Panc1 (cell line): Measurements from ENCODE around the gene KMO. TPM values are rescaled to one million over a fixed set of nuclear protein-coding genes. Genes with fewer than 3 reads are reported as not detected.

Experiments
- ATAC-seq: fragments of 200-7000 bp; cut with Tn5 transposase; 2 replicates; pipeline ENCODE4 v1.9.1; 2020; ENCODE audit warnings: mild to moderate bottlenecking, moderate library complexity
- BruUV-seq: library from RNA; stranded (reverse); fragments of 400-500 nt; replicated peaks from 2 replicates; lab custom pipeline; 2021; lab: Mats Ljungman, UMichigan
- CTCF ChIA-PET: fragments of 300-600 bp; sonication (Branson Sonifier 250); formaldehyde crosslinking; loops from one replicate; lab custom pipeline; 2022; ENCODE audit warnings: antibody characterized with exemption; lab: Charles Lee
- POLR2A ChIA-PET: fragments of 300-600 bp; sonication (Branson Sonifier 250); formaldehyde crosslinking; loops from one replicate; lab custom pipeline; 2022; ENCODE audit warnings: antibody characterized with exemption; lab: Charles Lee
- DNase-seq: peaks from one replicate; pipeline ENCODE4 v3.0.0-alpha.2; 2010; ENCODE audit warnings: low read depth, low spot score
- H3K27ac ChIP-seq: 2 replicates; pipeline ENCODE4 v1.5.1; 2011; ENCODE audit warnings: mild to moderate bottlenecking, low read length, inconsistent platforms
- H3K27me3 ChIP-seq: fragments of 200-500 bp; sonication (Bioruptor generic); 2 replicates; pipeline ENCODE4 v1.6.0; 2014; ENCODE audit warnings: low read length, inconsistent platforms; ENCODE audit not compliant: control insufficient read depth, insufficient read depth
- H3K36me3 ChIP-seq: fragments of 200-500 bp; sonication (Bioruptor generic); 2 replicates; pipeline ENCODE4 v1.5.1; 2014; ENCODE audit warnings: inconsistent platforms, mild to moderate bottlenecking, low read length, moderate library complexity; ENCODE audit not compliant: control insufficient read depth, insufficient read depth
- H3K4me1 ChIP-seq: 2 replicates; pipeline ENCODE4 v1.5.1; 2011; ENCODE audit warnings: inconsistent platforms, mild to moderate bottlenecking, low read length, moderate library complexity; ENCODE audit not compliant: control insufficient read depth, insufficient read depth
- H3K4me3 ChIP-seq, 2 experiments: 2 replicates each; pipeline ENCODE4 v1.5.1; 2011 to 2012; ENCODE audit warnings: low read depth in 2 of 2, low read length in 2 of 2, mild to moderate bottlenecking in 2 of 2, inconsistent platforms in 1 of 2, moderate library complexity in 1 of 2
- H3K9me3 ChIP-seq: fragments of 200-500 bp; sonication (Bioruptor generic); 2 replicates; pipeline ENCODE4 v1.5.1; 2014; ENCODE audit warnings: low read depth, mild to moderate bottlenecking, inconsistent platforms, low read length, moderate library complexity; ENCODE audit not compliant: control insufficient read depth, insufficient read depth
- POLR2AphosphoS5 ChIP-seq: IDR thresholded peaks from 2 replicates; pipeline ENCODE4 v1.6.1; 2012; ENCODE audit warnings: mild to moderate bottlenecking, low read depth, low read length, moderate library complexity
- SIN3A ChIP-seq: IDR thresholded peaks from 2 replicates; pipeline ENCODE4 v1.6.1; 2012; ENCODE audit warnings: low read depth, mild to moderate bottlenecking, low read length, moderate library complexity, borderline replicate concordance; ENCODE audit not compliant: insufficient read depth
- TCF7L2 ChIP-seq: IDR thresholded peaks from 2 replicates; pipeline ENCODE4 v1.6.1; 2011; ENCODE audit warnings: mild to moderate bottlenecking, low read depth, low read length, inconsistent platforms
- in situ Hi-C: cut with HindIII; loops from 2 replicates; pipeline ENCODE4 v1.10.0; 2016; ENCODE audit warnings: low sequenced_read_pairs, low pct_unique_long_range_greater_than_20kb
- intact Hi-C: fragments of 100-400 bp; cut with micrococcal nuclease; formaldehyde crosslinking; loops from one replicate; pipeline ENCODE4 v1.10.0; 2022; ENCODE audit not compliant: unreplicated experiment
- total RNA-seq: library from RNA; stranded (reverse); gene quantifications from one replicate; pipeline ENCODE4 v1.2.1, GENCODE V29; 2021; ENCODE audit not compliant: unreplicated experiment
- TF ChIP-seq, protein P1 (sequence below): fragments of 450-650 bp; IDR thresholded peaks from 2 replicates; pipeline ENCODE4 v1.5.1; 2017; ENCODE audit warnings: mild to moderate bottlenecking
- TF ChIP-seq, protein P2 (sequence below), 2 experiments: IDR thresholded peaks; 2 replicates each; pipeline ENCODE4 v1.6.1; 2011 to 2012; ENCODE audit warnings: low read depth in 2 of 2, control low read depth in 1 of 2, low read length in 1 of 2, mild to moderate bottlenecking in 1 of 2, moderate library complexity in 1 of 2; ENCODE audit not compliant: insufficient read depth in 1 of 2

Gene KMO
- total RNA-seq, 1 experiment from 2014 or later = 1.8 TPM

GRCh38 chr1:241557031-241557430, 24.9 kb downstream of the KMO start:
- H3K4me3 ChIP-seq = no peak overlapping the region
- no peak overlapping the region; the same call in 1 of the 2 replicates for H3K27ac ChIP-seq
- H3K27me3 ChIP-seq = no peaks in the 10 kb centered on the region
- no TSS peak for BruUV-seq
- H3K9me3 ChIP-seq = no peaks in the 10 kb centered on the region
- H3K4me1 ChIP-seq = peaks cover 2% of the 10 kb centered on the region; the same call in 1 of the 2 replicates
- in situ Hi-C loops (no loop called here), intact Hi-C loops (no loop called here)
- ChIA-PET CTCF (no interaction called here), POLR2A (no interaction called here)
- TF ChIP-seq, protein P1, sequence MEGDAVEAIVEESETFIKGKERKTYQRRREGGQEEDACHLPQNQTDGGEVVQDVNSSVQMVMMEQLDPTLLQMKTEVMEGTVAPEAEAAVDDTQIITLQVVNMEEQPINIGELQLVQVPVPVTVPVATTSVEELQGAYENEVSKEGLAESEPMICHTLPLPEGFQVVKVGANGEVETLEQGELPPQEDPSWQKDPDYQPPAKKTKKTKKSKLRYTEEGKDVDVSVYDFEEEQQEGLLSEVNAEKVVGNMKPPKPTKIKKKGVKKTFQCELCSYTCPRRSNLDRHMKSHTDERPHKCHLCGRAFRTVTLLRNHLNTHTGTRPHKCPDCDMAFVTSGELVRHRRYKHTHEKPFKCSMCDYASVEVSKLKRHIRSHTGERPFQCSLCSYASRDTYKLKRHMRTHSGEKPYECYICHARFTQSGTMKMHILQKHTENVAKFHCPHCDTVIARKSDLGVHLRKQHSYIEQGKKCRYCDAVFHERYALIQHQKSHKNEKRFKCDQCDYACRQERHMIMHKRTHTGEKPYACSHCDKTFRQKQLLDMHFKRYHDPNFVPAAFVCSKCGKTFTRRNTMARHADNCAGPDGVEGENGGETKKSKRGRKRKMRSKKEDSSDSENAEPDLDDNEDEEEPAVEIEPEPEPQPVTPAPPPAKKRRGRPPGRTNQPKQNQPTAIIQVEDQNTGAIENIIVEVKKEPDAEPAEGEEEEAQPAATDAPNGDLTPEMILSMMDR = no peak
- TF ChIP-seq, protein P2, sequence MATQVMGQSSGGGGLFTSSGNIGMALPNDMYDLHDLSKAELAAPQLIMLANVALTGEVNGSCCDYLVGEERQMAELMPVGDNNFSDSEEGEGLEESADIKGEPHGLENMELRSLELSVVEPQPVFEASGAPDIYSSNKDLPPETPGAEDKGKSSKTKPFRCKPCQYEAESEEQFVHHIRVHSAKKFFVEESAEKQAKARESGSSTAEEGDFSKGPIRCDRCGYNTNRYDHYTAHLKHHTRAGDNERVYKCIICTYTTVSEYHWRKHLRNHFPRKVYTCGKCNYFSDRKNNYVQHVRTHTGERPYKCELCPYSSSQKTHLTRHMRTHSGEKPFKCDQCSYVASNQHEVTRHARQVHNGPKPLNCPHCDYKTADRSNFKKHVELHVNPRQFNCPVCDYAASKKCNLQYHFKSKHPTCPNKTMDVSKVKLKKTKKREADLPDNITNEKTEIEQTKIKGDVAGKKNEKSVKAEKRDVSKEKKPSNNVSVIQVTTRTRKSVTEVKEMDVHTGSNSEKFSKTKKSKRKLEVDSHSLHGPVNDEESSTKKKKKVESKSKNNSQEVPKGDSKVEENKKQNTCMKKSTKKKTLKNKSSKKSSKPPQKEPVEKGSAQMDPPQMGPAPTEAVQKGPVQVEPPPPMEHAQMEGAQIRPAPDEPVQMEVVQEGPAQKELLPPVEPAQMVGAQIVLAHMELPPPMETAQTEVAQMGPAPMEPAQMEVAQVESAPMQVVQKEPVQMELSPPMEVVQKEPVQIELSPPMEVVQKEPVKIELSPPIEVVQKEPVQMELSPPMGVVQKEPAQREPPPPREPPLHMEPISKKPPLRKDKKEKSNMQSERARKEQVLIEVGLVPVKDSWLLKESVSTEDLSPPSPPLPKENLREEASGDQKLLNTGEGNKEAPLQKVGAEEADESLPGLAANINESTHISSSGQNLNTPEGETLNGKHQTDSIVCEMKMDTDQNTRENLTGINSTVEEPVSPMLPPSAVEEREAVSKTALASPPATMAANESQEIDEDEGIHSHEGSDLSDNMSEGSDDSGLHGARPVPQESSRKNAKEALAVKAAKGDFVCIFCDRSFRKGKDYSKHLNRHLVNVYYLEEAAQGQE (IDR thresholded peaks at IDR 0.05; ENCODE audit: insufficient read depth in 1 of 2, low read depth in 2 of 2, low read length in 1 of 2) = no peak
- TF ChIP-seq POLR2AphosphoS5 = no peak
- TF ChIP-seq SIN3A = no peak
- no peak for TF ChIP-seq TCF7L2
- DNase-seq (no peak), ATAC-seq (no peak)
- H3K36me3 ChIP-seq = no peaks in the 10 kb centered on the region

DNA sequence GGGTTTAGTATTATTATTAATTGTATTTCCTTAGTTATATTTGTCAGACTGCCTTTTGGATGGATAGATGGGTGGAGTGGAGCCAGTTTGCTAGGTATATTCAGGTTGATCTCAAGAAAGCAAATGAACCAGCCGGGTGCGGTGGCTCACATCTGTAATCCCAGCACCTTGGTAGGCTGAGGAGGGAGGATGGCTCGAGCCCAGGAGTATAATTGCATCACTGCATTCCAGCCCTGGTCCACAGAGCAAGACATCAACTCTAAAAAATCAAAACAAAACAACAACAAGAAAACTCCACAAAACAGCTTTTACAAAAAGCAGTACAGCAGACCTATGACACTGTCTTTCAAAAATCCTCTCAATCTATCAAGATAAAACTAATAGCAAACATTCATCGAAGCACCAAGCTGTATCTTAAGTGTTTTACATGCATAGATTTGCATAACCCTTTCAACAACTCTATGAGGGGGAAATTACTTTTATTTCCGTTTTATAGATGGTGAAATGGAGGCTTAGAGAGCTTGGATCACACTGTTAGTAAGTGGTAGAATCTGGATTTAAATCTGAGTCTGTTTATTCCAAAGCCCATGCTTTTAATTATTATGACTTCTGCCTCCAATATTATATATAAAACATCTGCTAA, 25.5 kb downstream of the KMO start:
- H3K36me3 ChIP-seq = no peaks in the 10 kb centered on the region
- DNase-seq (no peak), ATAC-seq (no peak)
- H3K27me3 ChIP-seq = no peaks in the 10 kb centered on the region
- CTCF ChIA-PET = no interaction called here
- BruUV-seq = no TSS peak
- H3K9me3 ChIP-seq = no peaks in the 10 kb centered on the region
- no peak overlapping the region for H3K4me3 ChIP-seq
- POLR2A ChIA-PET = interaction anchor here (0.6 kb wide), 1 partner anchor 230 kb away, joined by 3 read pairs; no protein-coding TSS in a partner anchor
- H3K4me1 ChIP-seq = peaks cover 2% of the 10 kb centered on the region; the same call in 1 of the 2 replicates
- intact Hi-C loops (no loop called here), in situ Hi-C loops (no loop called here)
- TF ChIP-seq POLR2AphosphoS5 (no peak), TCF7L2 (no peak)
- TF ChIP-seq, protein P2 (IDR thresholded peaks at IDR 0.05; ENCODE audit: insufficient read depth in 1 of 2, low read depth in 2 of 2, low read length in 1 of 2) = no peak
- H3K27ac ChIP-seq = no peak overlapping the region
